Mucosa of stomach (tissue), 1 donor: ENCODE results near the gene B4GALNT1.

Experiments used
- H3K27me3 ChIP-seq: one replicate; pipeline ENCODE4 v1.7.0; 2013; ENCODE audit warnings: mild to moderate bottlenecking, low read length; ENCODE audit not compliant: control insufficient read depth, insufficient read depth
- H3K36me3 ChIP-seq: one replicate; pipeline ENCODE4 v1.7.0; 2013; ENCODE audit warnings: low read length; ENCODE audit not compliant: control insufficient read depth, insufficient read depth
- H3K4me1 ChIP-seq: one replicate; pipeline ENCODE4 v1.7.0; 2013; ENCODE audit warnings: mild to moderate bottlenecking, low read length; ENCODE audit not compliant: control insufficient read depth, insufficient read depth
- H3K4me3 ChIP-seq: one replicate; pipeline ENCODE4 v1.7.0; 2013; ENCODE audit warnings: low read length
- H3K9ac ChIP-seq: one replicate; pipeline ENCODE4 v1.7.0; 2013; ENCODE audit warnings: mild to moderate bottlenecking, low read length, moderate library complexity
- H3K9me3 ChIP-seq: one replicate; pipeline ENCODE4 v1.7.0; 2013; ENCODE audit warnings: mild to moderate bottlenecking, low read length, moderate library complexity; ENCODE audit not compliant: control insufficient read depth
- donor health status: Pancreatic carcinoma.

B4GALNT1 gene

GRCh38 chr12:57631566-57632072, 1.4 kb downstream of the B4GALNT1 start:
- Histone ChIP-seq H3K9me3 (no peaks in the 10 kb centered on the region), H3K9ac (no peak overlapping the region), H3K4me3 (no peak overlapping the region), H3K4me1 (peaks cover 17% of the 10 kb centered on the region), H3K36me3 (no peaks in the 10 kb centered on the region), H3K27me3 (peaks cover 74% of the 10 kb centered on the region)

- Histone ChIP-seq H3K27me3 (peaks cover 81% of the 10 kb centered on the region), H3K4me1 (peaks cover 17% of the 10 kb centered on the region), H3K9me3 (no peaks in the 10 kb centered on the region), H3K36me3 (no peaks in the 10 kb centered on the region), H3K9ac (no peak overlapping the region), H3K4me3 (no peak overlapping the region)
Measured at GRCh38 chr12:57630891-57631433, 2.0 kb downstream of the B4GALNT1 start.

- no peaks in the 10 kb centered on the region for H3K36me3 ChIP-seq
- peaks cover 89% of the 10 kb centered on the region for H3K27me3 ChIP-seq
- H3K4me3 ChIP-seq: no peak overlapping the region
- H3K4me1 ChIP-seq: peaks cover 17% of the 10 kb centered on the region
- no peaks in the 10 kb centered on the region for H3K9me3 ChIP-seq
- H3K9ac ChIP-seq: no peak overlapping the region
Measured at GRCh38 chr12:57629897-57630471, 3.0 kb downstream of the B4GALNT1 start.

- H3K27me3 ChIP-seq: peaks cover 95% of the 10 kb centered on the region
- H3K36me3 ChIP-seq: no peaks in the 10 kb centered on the region
- H3K4me3 ChIP-seq: no peak overlapping the region
Measured at GRCh38 chr12:57628280-57629191, 4.5 kb downstream of the B4GALNT1 start.

GRCh38 chr12:57627501-57628279, 5.3 kb downstream of the B4GALNT1 start:
- peaks cover 11% of the 10 kb centered on the region for H3K4me1 ChIP-seq
- no peaks in the 10 kb centered on the region for H3K9me3 ChIP-seq
- H3K27me3 ChIP-seq: peaks cover 94% of the 10 kb centered on the region
- no peak overlapping the region for H3K4me3 ChIP-seq
- no peak overlapping the region for H3K9ac ChIP-seq
- no peaks in the 10 kb centered on the region for H3K36me3 ChIP-seq

More at GRCh38 chr12:57628280-57629191, 4.5 kb downstream of the B4GALNT1 start:
- Histone ChIP-seq H3K9me3 (no peaks in the 10 kb centered on the region), H3K4me1 (peaks cover 17% of the 10 kb centered on the region), H3K9ac (no peak overlapping the region)

GRCh38 chr12:57626921-57627445, 6.0 kb downstream of the B4GALNT1 start:
- Histone ChIP-seq H3K9me3 (no peaks in the 10 kb centered on the region), H3K36me3 (no peaks in the 10 kb centered on the region), H3K4me1 (peaks cover 8% of the 10 kb centered on the region), H3K9ac (no peak overlapping the region), H3K27me3 (peaks cover 95% of the 10 kb centered on the region), H3K4me3 (no peak overlapping the region)

- H3K36me3 ChIP-seq: no peaks in the 10 kb centered on the region
- peaks cover 15% of the 10 kb centered on the region for H3K4me1 ChIP-seq
- H3K9me3 ChIP-seq: no peaks in the 10 kb centered on the region
- H3K4me3 ChIP-seq: no peak overlapping the region
- no peak overlapping the region for H3K9ac ChIP-seq
- H3K27me3 ChIP-seq: peaks cover 95% of the 10 kb centered on the region
Measured at GRCh38 chr12:57626111-57626920, 6.7 kb downstream of the B4GALNT1 start.

GRCh38 chr12:57625261-57626032, 7.6 kb downstream of the B4GALNT1 start:
- H3K4me1 ChIP-seq: peaks cover 22% of the 10 kb centered on the region
- no peaks in the 10 kb centered on the region for H3K9me3 ChIP-seq
- H3K36me3 ChIP-seq: no peaks in the 10 kb centered on the region
- H3K27me3 ChIP-seq: peaks cover 95% of the 10 kb centered on the region
- H3K9ac ChIP-seq: no peak overlapping the region
- H3K4me3 ChIP-seq: no peak overlapping the region

GRCh38 chr12:57624441-57625220, 8.4 kb downstream of the B4GALNT1 start:
- H3K4me1 ChIP-seq: peaks cover 25% of the 10 kb centered on the region
- H3K36me3 ChIP-seq: no peaks in the 10 kb centered on the region
- no peak overlapping the region for H3K9ac ChIP-seq
- H3K27me3 ChIP-seq: peaks cover 95% of the 10 kb centered on the region
- no peak overlapping the region for H3K4me3 ChIP-seq
- no peaks in the 10 kb centered on the region for H3K9me3 ChIP-seq

GRCh38 chr12:57623811-57624390, 9.1 kb downstream of the B4GALNT1 start:
- Histone ChIP-seq H3K9ac (no peak overlapping the region), H3K27me3 (peaks cover 98% of the 10 kb centered on the region), H3K4me1 (peaks cover 30% of the 10 kb centered on the region), H3K9me3 (no peaks in the 10 kb centered on the region), H3K4me3 (no peak overlapping the region), H3K36me3 (no peaks in the 10 kb centered on the region)
